Pancreas (tissue), 10 donors: ENCODE data around the gene CSNK1G1. TPM values are rescaled to one million over a fixed set of nuclear protein-coding genes. Genes with fewer than 3 reads are reported as not detected.

Experiments
- ATAC-seq, 4 donors: fragments of 200-7000 bp; cut with Tn5 transposase; one replicate each; pipeline versions ENCODE4 v1.8.0 to v1.9.1; 2020; ENCODE audit warnings: mild to moderate bottlenecking in 4 of 4, moderate library complexity in 4 of 4
- DNase-seq, 6 donors: peaks; one replicate each; pipeline ENCODE4 v3.0.0-alpha.2; 2020
- FAIRE-seq: peaks from 2 replicates; lab custom pipeline; 2012; peaks lifted over from hg19 to GRCh38; lab: Jason Lieb, UNC
- H3K27ac ChIP-seq, 4 donors: fragments of 200-600 bp; sonication (generic); 1 replicate in 3 of 4; 2 replicates in 1 of 4; pipeline versions ENCODE4 v1.5.0 to v1.8.0; 2020
- H3K27me3 ChIP-seq, 4 donors: fragments of 200-600 bp; one replicate each; pipeline ENCODE4 v1.8.0; 2021
- H3K36me3 ChIP-seq, 3 donors: fragments of 200-600 bp; sonication (generic) in 1 of 3; one replicate each; pipeline versions ENCODE4 v1.5.0 to v1.8.0; 2020 to 2021
- H3K4me1 ChIP-seq, 3 donors: fragments of 200-600 bp; one replicate each; pipeline ENCODE4 v1.8.0; 2021
- H3K4me3 ChIP-seq, 4 donors: fragments of 200-600 bp; sonication (generic) in 2 of 4; one replicate each; pipeline versions ENCODE4 v1.5.0 to v1.8.0; 2020 to 2021
- H3K9me3 ChIP-seq, 4 donors: fragments of 200-600 bp; one replicate each; pipeline ENCODE4 v1.8.0; 2021
- CTCF ChIP-seq, 4 donors: fragments of 200-600 bp; sonication (generic) in 3 of 4; IDR thresholded peaks; one replicate each; pipeline versions ENCODE4 v1.5.0 to v1.8.0; 2021; ENCODE audit warnings: antibody characterized with exemption in 4 of 4
- WGBS, 2 donors: extraction: QIAGEN DNeasy Blood & Tissue Kit; methylation state at CpG; one replicate each; pipeline ENCODE4 v1.1.7; 2013; 5-methylcytosine and 5-hydroxymethylcytosine counted together
- intact Hi-C, 3 donors: fragments of 100-400 bp; cut with DNase I; formaldehyde crosslinking; loops; one replicate each; pipeline versions ENCODE4 v1.11.1 to v1.14.2; 2022
- polyA plus RNA-seq, 2 donors: library from polyadenylated mRNA; stranded (reverse); fragments of 200-250 nt; gene quantifications; one replicate each; pipeline ENCODE4 v1.2.3, GENCODE V29; 2013
- total RNA-seq, 6 donors: library from RNA; stranded (reverse); fragmentation: NEBNext Ultra II Directional in 4 of 6; extraction: Animal tissue kit (Norgen Biotek cat#: 25700) in 4 of 6; gene quantifications; one replicate each; pipeline versions ENCODE4 v1.2.1 to v1.2.4, GENCODE V29; 2021 to 2023
- donor health status: healthy with polysubstance abuse.
- donor health status: DM: no; HTN: no; CAD: no; lungs with moderate emphysema.
- donor health status: DM: no; HTN: no; CAD: no.
- donor health status: control.
- donor health status: control.
- donor health status: Bipolar disorder and iron deficiency.
- donor health status: DM: yes; HTN: yes; CAD: no.
- donor health status: DM: no; HTN: no; CAD: no.
- donor health status: DM: no; HTN: no; CAD: no.
- donor health status: DM: yes; HTN: yes; CAD: no.

CSNK1G1 gene
- total and polyA plus RNA-seq, 8 donors = 2.4 to 12.1 (median 7.0) TPM

- FAIRE-seq (peak; percentile 89), ATAC-seq (peak in 3 of 4 donors; percentile 60 to 66 (median 66)), DNase-seq (no peak)
- H3K9me3 ChIP-seq = no peaks in the 10 kb centered on the region
- H3K27me3 ChIP-seq = no peaks in the 10 kb centered on the region
- H3K36me3 ChIP-seq = no peaks in the 10 kb centered on the region
- peak in 1 of 4 donors; percentile 15 for TF ChIP-seq CTCF (IDR thresholded peaks at IDR 0.05)
- no peaks in the 10 kb centered on the region for H3K4me1 ChIP-seq
- intact Hi-C loops = loop anchor here in 2 of 3 donors (10.0 kb wide), 1 partner anchor 145 kb away; the partner anchor contains the start of gene CSNK1G1 (in 2 of the 2)
- H3K27ac ChIP-seq = no peak overlapping the region
- H3K4me3 ChIP-seq = no peak overlapping the region
- 33 to 37% methylated on average over 3 of the region's 3 CpGs for WGBS, 2 donors
Measured at GRCh38 chr15:64209680-64210334, 146.2 kb downstream of the CSNK1G1 start.

GRCh38 chr15:64205202-64205601, 150.8 kb downstream of the CSNK1G1 start:
- H3K4me3 ChIP-seq = no peak overlapping the region
- H3K4me1 ChIP-seq = no peaks in the 10 kb centered on the region
- intact Hi-C loops = loop anchor here in 1 of 3 donors (10.0 kb wide), 1 partner anchor 150 kb away; the partner anchor contains the start of gene CSNK1G1
- H3K27ac ChIP-seq = no peak overlapping the region
- TF ChIP-seq CTCF (IDR thresholded peaks at IDR 0.05) = no peak
- FAIRE-seq = no peak
- DNase-seq = no peak
- no peaks in the 10 kb centered on the region for H3K27me3 ChIP-seq
- ATAC-seq = no peak
- H3K9me3 ChIP-seq = no peaks in the 10 kb centered on the region
- peaks cover 0 to 8% (median 0%) of the 10 kb centered on the region in 3 donors for H3K36me3 ChIP-seq

- Histone ChIP-seq H3K27me3 (no peaks in the 10 kb centered on the region), H3K4me1 (no peaks in the 10 kb centered on the region), H3K27ac (no peak overlapping the region), H3K36me3 (no peaks in the 10 kb centered on the region), H3K9me3 (no peaks in the 10 kb centered on the region), H3K4me3 (no peak overlapping the region)
- FAIRE-seq = no peak
- intact Hi-C loops = no loop called here
- DNase-seq = no peak
- no peak for TF ChIP-seq CTCF (IDR thresholded peaks at IDR 0.05)
- 85 to 87% methylated on average over 1 of the region's 1 CpG for WGBS, 2 donors
- no peak for ATAC-seq
Measured at GRCh38 chr15:64197425-64197824, 158.5 kb downstream of the CSNK1G1 start.

- H3K36me3 ChIP-seq = no peaks in the 10 kb centered on the region
- FAIRE-seq (no peak), DNase-seq (no peak), ATAC-seq (no peak)
- no peak overlapping the region for H3K27ac ChIP-seq
- no peaks in the 10 kb centered on the region for H3K4me1 ChIP-seq
- H3K9me3 ChIP-seq = no peaks in the 10 kb centered on the region
- no peaks in the 10 kb centered on the region for H3K27me3 ChIP-seq
- no peak overlapping the region for H3K4me3 ChIP-seq
- intact Hi-C loops = no loop called here
- WGBS, 2 donors = 91 to 94% methylated on average over 6 of the region's 6 CpGs
- TF ChIP-seq CTCF (IDR thresholded peaks at IDR 0.05) = no peak
Measured at GRCh38 chr15:64193971-64194370, 162.0 kb downstream of the CSNK1G1 start.
